ENCODE data around the gene EXOC6B.
"Not testable (repeated sequence)": the region's sequence is repeated elsewhere in the genome, so short reads cannot be mapped to it uniquely, and the experiment has no call there.

Gene EXOC6B

DNA sequence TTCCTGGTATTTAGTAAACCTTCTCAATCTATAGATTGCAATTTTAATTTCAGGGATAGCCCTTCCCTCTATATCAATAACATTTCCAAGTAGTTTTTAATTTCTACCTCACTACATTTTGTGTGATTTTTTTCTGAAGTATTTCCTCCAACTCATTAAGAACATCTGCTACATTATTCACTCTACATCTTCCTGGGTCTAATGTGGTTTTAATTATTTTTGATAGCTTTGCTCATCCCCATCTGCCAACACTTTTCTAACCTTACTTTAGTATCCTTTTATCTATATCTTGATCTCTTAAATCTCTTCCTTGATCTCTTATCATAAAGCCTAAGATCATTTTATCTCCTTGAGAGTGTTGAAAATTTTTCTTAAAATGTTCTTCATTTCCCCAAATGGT lies 399.8 kb downstream of the EXOC6B start:
- DNase-seq = no peak

DNA sequence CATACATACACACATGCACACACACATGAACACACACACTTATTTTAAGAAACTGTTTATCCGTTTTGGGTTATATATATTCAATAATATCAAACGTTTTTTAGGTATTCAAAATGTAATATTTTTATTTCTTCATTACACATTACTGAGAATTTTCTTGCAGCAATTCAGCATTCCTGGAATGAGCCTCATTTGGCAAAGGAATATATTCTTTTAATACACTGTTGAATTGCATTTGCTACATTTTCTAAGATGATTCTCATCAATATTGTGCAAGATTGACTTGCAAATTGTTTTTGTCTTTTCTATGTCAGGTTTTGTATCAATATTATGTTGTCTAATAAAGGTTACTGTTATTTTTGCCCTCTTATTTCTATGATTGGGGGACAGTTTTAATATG lies 402.1 kb downstream of the EXOC6B start:
- no peak for DNase-seq

DNA sequence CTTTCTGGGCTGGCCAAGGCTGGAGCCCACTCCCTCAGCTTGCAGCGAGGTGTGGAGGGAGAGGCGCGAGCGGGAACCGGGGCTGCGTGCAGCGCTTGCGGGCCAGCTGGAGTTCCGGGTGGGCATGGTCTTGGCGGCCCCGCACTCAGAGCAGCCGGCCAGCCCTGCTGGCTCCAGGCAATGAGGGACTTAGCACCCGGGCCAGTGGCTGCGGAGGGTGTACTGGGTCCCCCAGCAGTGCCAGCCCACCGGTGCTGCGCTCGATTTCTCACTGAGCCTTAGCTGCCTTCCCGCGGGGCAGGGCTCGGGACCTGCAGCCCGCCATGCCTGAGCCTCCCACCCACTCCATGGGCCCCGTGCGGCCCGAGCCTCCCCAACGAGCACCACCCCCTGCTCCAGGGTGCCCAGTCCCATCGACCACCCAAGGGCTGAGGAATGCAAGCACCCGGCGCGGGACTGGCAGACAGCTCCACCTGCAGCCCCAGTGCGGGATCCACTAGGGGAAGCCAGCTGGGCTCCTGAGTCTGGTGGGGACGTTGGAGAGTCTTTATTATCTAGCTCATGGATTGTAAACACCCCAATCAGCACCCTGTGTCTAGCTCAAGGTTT lies 404.0 kb downstream of the EXOC6B start:
- not testable (repeated sequence) for DNase-seq

DNA sequence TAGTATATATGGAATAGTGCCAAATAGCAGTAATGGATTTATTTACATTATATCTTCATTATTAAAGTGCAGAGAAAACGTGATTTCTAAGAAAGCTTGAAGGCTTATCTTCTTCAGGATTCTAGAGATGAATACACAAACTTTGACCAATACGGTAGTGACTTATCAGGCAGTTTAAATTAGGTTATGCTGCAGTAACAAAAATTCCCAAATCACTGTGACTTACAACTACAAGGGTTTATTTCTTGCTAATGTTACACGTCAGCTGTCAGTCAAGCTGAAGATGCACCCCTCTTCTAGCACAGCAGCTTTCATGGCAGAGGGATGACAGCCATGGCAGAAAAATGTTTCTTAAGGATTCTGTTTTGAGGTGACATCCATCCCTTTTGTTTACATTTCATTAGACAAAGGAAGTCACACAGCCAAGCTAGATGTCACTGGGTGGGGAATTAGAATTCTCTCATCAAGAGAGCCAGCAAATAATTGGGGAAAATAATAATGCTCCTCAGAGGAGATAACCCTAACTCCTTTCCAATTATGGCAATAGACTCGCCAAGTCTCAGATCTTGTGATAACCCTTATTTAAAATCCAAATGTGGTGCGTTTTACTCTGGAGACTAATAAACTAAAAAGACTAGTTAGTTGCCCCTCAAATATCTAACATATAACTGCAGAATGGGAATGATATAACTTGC lies 409.9 kb downstream of the EXOC6B start:
- DNase-seq = no peak

DNA sequence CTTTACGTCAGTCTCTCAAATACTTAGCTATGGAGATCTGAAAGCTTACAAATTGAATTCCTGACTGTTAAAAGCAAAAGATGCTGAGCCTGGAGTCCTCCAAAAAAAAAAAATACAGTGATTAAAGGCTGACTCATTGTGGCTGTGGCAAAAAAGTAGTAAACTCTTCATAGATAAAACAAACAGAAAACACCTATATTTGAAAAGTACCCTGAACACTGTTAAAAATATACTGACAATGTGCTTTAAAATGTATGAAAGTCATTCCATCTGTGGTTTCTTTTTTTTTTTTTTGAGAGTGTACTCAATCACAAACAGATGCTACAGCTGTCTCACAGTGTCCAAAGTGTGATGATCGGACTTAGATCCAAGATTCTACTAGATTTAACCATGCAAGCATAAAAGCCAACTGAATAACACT lies 410.6 kb downstream of the EXOC6B start:
- no peak for DNase-seq

DNA sequence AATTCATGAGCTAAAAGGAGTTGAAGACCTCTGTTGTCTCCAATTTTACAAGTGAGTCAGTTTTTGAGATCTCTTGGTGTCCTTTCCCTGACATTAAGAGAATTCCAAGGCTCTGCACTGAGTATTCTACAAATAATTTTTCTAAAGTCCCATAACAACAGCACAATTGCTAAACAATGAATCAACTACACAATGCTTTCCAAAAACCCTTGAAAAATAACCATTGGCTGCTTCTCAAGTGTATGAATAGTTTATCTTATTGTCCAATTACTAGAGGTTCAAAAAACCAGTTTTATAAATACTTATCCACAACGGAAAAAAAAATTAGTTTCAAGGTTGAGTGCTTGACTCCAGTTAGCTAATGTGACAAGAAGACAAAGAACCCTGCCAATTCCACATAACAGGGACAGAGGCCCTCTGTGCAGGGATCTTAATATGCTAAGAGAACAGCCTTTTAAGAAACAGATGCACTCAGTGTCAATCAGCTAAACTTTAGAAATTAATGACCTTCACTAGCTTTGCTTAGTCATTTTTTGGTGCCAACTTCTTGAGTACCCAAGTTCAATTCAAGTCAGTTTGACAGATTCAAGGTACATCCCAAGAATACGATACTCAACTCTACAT lies 411.6 kb downstream of the EXOC6B start:
- no peak for DNase-seq

DNA sequence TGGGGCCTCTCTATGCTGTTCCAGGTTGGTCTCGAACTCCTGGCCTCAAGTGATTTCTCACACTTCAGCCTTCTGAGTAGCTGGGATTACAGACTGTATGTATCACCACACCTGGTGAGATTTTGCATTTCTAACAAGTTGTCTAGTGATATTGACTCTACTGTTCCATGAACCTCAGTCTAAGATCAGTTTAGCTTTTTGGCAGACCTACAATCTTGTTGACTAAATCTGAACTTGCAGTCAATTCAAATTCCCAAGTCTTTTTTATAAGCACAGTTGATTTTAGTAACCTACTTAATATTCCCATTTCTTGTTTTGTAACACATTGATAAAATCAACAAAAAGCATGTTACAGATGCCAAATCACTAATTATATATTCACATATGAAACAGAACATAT lies 412.1 kb downstream of the EXOC6B start:
- DNase-seq = no peak

DNA sequence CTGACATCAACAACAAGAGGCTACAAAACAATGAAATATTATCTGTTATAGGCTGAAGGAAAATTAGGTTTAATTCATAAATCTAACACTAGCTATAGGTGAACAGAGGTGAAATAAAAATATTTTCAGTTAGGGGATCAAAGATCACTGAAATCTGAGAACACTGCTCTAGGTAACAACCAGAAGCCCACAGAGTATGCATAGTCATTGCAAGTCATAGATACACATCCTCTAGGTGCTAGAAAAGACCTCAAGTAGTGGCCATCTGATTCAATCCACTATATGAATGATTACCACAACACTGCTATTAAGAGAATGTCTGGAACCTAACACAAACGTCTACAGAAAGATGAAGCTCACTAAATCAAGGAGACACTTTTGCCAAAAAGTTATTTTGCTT lies 413.6 kb downstream of the EXOC6B start:
- no peak for DNase-seq

DNA sequence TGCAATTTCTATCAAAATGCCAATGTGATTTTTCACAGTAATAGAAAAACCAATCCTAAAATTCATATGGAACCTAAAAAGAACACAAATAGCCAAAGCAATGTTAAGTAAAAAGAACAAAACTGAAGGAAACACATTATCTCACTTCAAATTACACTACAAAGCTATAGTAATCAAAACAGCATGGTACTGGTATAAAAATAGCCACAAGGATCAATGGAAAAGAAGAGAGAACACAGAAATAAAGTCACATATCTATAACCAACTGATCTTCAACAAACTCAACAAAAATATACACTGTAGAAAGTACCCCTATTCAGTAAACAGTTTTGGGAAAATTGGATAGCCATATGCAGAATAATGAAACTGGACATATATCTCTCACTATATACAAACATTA lies 426.0 kb downstream of the EXOC6B start:
- DNase-seq = no peak

DNA sequence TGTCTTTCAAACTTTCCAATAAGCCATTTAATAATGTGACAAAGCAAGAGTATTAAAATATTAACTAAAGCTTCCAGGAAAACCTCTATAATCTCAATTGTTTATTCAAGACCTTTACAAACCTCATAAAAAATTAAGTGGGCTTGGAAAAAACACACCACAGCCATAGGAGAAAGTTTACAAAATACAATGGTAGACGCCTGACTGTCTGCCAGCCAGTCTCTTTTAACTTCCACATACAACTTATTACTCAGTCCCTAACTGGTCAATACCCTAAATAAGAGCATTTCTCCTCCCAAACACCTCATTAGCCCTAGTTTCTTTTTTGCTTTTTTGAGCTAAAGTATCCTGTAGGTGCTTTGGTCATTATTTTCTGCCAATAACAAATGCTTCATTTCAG lies 430.7 kb downstream of the EXOC6B start:
- DNase-seq = no peak

DNA sequence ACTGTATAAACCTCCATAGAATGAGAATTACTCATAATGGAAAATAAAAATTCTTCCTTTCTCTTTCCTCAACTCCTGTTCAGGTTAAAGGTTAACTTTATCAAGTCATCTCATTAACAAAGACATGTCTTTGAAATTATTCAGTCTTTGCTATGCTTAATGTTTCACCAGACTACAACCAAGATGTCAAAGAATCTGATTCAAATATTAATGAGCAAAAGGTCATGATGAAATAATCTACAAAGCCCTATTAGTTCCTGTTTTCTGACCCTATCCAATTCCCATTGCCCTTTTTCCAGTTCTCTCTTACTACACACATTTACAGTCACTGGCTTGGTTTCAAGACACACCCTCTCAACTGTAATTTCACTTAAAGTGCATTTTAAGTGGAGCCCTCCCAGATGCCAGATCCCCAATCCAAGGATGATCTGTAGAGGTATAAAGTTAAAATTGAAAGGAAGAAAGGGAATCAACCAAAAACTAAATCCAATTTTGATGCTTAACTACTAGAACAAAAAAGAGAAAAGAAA lies 431.2 kb downstream of the EXOC6B start:
- DNase-seq = no peak

DNA sequence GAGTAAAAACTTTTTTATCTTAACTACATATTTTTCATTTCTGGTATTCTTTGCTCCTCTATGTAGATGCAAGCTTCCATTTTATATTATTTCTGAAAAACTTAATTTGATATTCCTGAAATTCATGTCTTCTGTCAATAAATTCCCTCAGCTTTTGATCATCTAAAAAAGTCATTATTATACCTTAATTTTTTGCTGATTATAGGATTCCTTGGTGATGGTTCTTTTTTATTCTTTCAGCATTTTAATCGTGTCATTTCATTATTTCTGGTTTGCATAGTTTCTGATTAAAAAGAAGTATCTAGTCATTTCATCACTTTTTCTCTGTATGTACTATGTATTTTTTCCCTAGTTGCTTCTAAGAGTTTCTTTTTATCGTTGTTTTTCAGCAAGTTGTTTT lies 436.4 kb downstream of the EXOC6B start:
- no peak for DNase-seq

DNA sequence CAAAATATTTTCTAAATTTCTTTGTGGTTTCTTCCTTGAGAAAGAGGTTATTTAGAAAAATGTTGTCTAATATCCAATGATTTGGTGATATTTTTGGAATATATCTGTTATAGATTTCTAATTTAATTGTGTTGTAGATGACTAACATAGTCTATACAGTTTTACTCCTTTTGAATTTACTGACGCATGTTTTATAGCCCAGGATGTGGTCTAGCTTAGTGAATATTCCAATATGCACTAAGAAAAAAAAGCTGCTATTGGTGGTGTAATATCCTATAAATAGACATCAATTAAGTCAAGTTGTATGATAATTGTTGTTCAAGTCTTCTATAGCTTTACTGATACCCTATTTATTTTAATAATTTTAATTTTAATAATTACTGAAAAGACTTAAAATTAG lies 437.6 kb downstream of the EXOC6B start:
- DNase-seq = no peak

DNA sequence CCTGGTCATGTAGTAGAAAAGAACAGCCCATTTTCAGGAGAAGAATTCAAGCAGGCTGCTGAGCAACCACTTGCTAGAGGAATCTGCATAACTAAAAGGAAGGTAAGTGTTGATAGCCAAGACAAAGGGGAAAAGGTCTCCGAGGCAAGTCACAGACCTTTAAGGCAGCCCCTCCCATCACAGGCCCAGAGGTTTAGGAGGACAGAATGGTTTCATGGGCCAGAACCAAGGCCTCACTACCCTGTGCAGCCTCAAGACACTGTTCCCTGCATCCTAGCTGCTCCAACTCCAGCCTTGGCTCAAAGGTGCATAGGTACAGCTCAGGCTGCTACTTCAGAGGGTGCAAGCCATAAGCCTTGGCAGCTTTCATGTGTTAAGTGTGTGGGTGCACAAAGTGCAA lies 439.5 kb downstream of the EXOC6B start:
- no peak for DNase-seq

DNA sequence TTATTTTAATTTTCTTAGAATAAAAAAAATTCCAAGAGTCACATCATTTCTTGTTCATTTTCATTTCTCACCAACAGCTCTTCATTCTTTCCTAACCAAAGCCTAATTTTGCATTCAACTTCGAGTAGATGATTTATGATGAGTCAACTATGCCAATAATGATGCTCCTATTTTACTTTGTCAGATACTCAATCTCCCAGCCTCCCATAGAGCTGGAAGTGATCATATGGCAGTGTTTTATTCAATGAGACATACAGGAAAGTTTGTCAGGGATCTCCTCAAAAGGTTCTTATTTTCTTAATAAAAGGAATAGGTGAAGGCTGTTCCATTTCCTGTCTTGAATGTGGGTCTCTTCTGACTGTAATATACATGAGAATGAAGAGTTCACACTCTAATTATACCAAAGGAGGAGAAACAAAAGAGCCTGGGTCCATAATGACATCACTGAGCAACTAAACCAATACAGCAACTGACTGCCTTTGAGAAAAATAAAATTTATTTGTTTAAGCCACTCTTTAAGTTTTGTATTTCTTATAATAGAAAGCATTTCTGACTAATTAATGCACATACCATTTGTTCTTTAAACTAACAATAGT lies 447.0 kb downstream of the EXOC6B start:
- DNase-seq = no peak

DNA sequence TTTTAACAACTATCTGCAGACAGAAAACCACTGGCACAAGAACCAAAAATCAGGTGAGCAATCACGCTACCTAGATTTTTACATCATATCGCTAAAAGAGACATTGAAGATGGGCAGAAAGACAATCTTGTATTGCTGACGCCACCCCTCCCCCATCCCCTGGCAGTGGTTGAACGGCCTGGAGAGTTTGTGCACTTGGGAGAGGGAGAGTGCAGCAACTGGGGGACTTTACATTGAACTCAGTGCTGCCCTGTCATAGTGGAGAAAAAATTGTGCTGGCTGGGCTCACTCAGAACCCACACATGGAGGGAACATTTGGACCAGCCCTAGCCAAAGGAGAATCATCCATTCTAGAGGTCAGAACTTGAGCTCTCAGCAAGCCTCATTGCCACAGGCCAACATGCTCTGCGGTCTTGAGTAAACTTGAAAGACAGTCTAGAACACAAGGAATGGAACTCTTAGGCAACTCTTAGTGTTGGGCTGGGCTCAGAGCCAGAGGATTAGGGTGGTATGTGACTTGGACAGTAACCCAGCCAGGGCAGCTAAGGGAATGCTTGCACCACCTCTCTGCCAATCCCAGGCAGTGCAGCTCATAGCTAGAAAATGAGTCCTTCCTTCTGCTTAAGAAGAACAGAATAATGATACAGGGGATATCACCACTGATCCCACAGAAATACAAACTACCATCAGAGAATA lies 458.2 kb downstream of the EXOC6B start:
- DNase-seq = peak; percentile 81

DNA sequence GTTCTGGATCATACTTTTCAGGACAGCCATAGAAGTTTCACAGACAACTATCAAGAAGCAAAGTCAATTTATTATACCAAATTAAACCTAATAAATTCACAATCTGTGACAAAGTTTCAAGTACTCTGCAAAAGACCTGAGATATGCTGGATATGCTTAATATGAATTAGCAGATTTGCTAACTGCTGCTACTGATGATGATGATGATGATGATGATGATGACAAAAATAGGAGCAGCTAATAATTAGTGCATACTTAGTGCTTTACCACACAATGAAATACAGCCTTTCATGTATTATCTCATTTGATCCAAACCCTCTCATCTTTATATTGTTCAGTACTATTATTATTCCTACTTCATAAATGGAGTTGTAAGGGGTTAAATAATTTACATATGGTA lies 462.4 kb downstream of the EXOC6B start:
- no peak for DNase-seq

DNA sequence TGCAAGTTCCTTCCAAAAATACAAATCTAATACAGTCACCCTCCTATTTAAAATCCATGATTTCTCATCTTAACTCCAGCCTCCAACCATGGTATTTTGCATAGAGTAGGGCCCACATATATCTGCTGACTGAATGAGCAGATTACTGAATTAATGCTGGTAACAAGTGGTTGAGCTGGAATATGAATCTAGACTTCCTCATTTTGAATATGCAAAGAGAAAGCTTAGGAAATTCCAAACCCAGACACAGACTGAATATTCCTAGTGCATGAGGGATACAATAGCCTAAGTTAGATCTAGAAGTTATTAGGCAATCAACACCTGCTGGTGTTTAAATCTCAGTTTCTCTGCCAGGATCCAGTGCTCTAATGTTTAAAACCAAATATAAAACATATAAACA lies 463.1 kb downstream of the EXOC6B start:
- no peak for DNase-seq

DNA sequence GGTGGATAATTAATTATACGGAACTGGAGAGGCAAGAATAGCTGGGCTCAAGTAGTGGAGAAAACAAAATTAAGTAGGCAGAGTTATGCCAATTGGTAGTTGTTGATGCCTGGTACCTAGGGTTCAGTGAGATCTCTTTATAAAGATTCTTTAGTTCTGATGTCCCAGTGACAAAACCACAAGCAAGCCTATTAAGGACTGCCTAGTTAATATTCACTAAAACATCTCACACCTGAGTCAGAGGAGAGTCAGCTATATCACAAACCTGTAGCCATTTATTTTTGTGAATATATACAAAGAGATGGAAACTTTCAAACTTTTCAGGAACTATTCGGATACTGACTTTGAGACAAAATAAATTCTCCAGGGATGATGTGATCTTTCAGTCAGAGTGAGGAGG lies 464.3 kb downstream of the EXOC6B start:
- no peak for DNase-seq

DNA sequence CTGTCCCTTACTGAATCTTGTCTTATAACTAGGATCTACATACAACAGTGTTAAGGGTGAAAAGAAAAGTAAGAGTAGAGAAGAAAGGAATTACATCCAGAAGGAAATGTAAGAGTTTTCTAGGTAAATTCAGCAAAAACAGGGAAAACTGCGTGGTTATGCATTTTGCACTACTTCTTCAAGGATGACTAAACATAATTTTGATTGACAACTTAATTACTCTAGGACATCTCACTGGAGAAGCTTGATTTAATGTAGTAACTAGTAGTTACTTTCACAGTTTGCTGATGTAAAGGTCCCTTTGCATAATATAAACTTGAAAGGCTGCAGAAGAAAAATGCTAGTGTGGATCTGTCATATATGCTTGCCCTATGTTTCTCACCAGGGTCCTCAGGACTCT lies 464.8 kb downstream of the EXOC6B start:
- no peak for DNase-seq

DNA sequence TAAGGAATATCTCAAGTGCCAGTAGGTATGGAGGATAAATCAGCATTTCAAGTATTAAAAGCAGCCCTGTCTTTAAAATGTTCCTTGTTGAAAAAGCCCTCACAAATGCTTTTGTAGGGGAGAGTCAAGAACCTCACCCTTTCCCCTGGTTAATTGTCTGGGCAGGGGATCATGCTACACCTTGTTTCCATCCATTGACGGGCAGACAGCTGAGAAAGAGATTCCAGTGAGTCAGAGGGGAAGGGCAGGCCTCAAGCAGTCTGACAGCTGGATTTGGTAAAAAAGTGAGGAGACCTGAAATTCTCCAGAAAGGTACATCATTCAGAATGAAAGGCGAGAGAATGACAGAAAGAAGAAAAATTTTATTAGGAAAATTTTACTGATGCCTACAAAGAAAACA lies 475.0 kb downstream of the EXOC6B start:
- no peak for DNase-seq

DNA sequence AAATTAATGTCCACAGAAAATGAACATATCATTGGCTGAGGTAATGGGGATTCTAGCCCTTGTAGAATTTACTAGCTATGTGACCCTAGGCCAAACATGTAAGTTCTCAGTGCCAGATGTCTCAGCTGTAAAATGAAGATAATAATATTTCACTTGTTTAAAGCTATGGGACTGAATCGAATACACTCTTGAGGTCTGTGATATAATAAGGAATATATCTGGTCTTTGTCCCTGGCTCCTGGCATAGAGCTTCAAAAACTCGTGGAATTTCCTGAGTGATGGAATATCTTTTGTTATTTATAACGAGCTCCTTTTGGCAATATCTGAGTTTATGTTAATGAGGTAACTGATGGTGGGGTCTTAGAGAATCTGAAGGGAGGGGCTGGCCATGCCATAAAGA lies 476.8 kb downstream of the EXOC6B start:
- no peak for DNase-seq

DNA sequence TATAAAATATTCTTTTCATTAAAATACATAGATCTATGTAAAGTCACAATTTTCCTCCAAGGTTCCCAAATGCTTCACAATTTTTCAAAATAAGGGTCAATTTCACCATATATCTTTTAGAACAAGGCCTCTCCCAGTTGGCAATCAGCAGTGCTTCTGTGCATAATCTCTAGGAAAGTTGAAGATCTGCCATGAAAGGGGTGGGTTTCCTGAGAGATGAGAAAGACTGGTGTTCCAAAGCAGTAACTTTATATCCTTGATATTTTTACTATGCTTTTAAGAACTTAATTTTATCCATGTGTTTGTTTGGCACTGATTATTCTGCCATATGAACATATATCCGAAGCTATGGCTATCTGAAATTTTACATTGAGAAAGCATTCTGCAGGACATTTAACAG lies 478.8 kb downstream of the EXOC6B start:
- no peak for DNase-seq

All from T1000 (cell line).